GM23338 (cell line): ENCODE data around the gene PUS3. TPM values are rescaled to one million over a fixed set of nuclear protein-coding genes. Genes with fewer than 3 reads are reported as not detected.

ENCODE experiments used
- ATAC-seq: fragments of 200-7000 bp; cut with Tn5 transposase; 3 replicates; pipeline ENCODE4 v1.9.1; 2020
- DNase-seq: peaks from one replicate; pipeline ENCODE4 v3.0.0-alpha.2; 2015; ENCODE audit warnings: low spot score
- H2AFZ ChIP-seq: fragments of 200-600 bp; sonication (generic); 2 replicates; pipeline ENCODE4 v1.8.0; 2016; ENCODE audit warnings: antibody characterized with exemption, mild to moderate bottlenecking, moderate library complexity
- H3F3A ChIP-seq: fragments of 200-600 bp; sonication (generic); replicated peaks from 2 replicates; pipeline ENCODE4 v1.8.0; 2017; ENCODE audit warnings: antibody characterized with exemption, mixed run types, low read depth
- H3K27ac ChIP-seq: fragments of 200-600 bp; sonication (generic); 2 replicates; pipeline ENCODE4 v1.6.1; 2016; ENCODE audit warnings: low read depth
- H3K27me3 ChIP-seq: fragments of 200-600 bp; sonication (generic); 2 replicates; pipeline ENCODE4 v1.8.0; 2016; ENCODE audit warnings: mild to moderate bottlenecking, mixed run types, moderate library complexity; ENCODE audit not compliant: insufficient read depth
- H3K36me3 ChIP-seq: fragments of 200-600 bp; sonication (generic); 2 replicates; pipeline ENCODE4 v1.8.0; 2016; ENCODE audit warnings: mild to moderate bottlenecking; ENCODE audit not compliant: insufficient read depth
- H3K4me1 ChIP-seq: fragments of 200-600 bp; sonication (generic); 2 replicates; pipeline ENCODE4 v1.8.0; 2016; ENCODE audit warnings: mild to moderate bottlenecking, moderate library complexity; ENCODE audit not compliant: insufficient read depth
- H3K4me2 ChIP-seq: fragments of 200-600 bp; sonication (generic); 2 replicates; pipeline ENCODE4 v1.7.1; 2017; ENCODE audit warnings: mixed run types
- H3K4me3 ChIP-seq: fragments of 200-600 bp; sonication (generic); 2 replicates; pipeline ENCODE4 v1.6.1; 2016; ENCODE audit warnings: mixed run types
- H3K79me2 ChIP-seq: fragments of 200-600 bp; sonication (generic); replicated peaks from 2 replicates; pipeline ENCODE4 v1.8.0; 2017; ENCODE audit warnings: mild to moderate bottlenecking; ENCODE audit not compliant: insufficient read depth
- H3K9me2 ChIP-seq: fragments of 200-600 bp; sonication (generic); 2 replicates; pipeline ENCODE4 v1.8.0; 2017; ENCODE audit not compliant: insufficient read depth
- H4K20me1 ChIP-seq: fragments of 200-600 bp; sonication (generic); replicated peaks from 2 replicates; pipeline ENCODE4 v1.8.0; 2017; ENCODE audit warnings: mild to moderate bottlenecking; ENCODE audit not compliant: insufficient read depth
- H3K27ac Mint-ChIP-seq: 2 replicates; pipeline ENCODE4 v1.8.0; 2020; ENCODE audit warnings: inconsistent platforms, mild to moderate bottlenecking, moderate library complexity, mixed read lengths
- H3K27me3 Mint-ChIP-seq: 3 replicates; pipeline ENCODE4 v1.8.0; 2022; ENCODE audit warnings: low read depth, mild to moderate bottlenecking, moderate library complexity, mixed read lengths, inconsistent platforms; ENCODE audit not compliant: insufficient read depth, poor library complexity
- H3K36me3 Mint-ChIP-seq: 3 replicates; pipeline ENCODE4 v1.8.0; 2021; ENCODE audit warnings: low read depth, mild to moderate bottlenecking, inconsistent platforms, moderate library complexity, mixed read lengths
- H3K4me1 Mint-ChIP-seq: 3 replicates; pipeline ENCODE4 v1.8.0; 2020; ENCODE audit warnings: mild to moderate bottlenecking, inconsistent platforms, mixed read lengths
- H3K4me3 Mint-ChIP-seq: 3 replicates; pipeline ENCODE4 v1.8.0; 2021; ENCODE audit warnings: moderate library complexity, mild to moderate bottlenecking, inconsistent platforms, mixed read lengths
- H3K9me3 Mint-ChIP-seq: 3 replicates; pipeline ENCODE4 v1.8.0; 2020; ENCODE audit warnings: moderate library complexity, mild to moderate bottlenecking, inconsistent platforms, mixed read lengths
- CREB1 ChIP-seq: fragments of 250-450 bp; sonication (Bioruptor Pico); IDR thresholded peaks from 2 replicates; pipeline ENCODE4 v1.5.0; 2020; ENCODE audit warnings: low read depth, mild to moderate bottlenecking, moderate library complexity
- CTCF ChIP-seq, 2 experiments: fragments of 200-600 bp in 1 of 2; sonication (generic) in 1 of 2; conservative IDR thresholded peaks; 2 replicates each; pipeline versions ENCODE4 v1.5.1 to v1.6.1; 2016 to 2017; ENCODE audit warnings: antibody characterized with exemption in 2 of 2, low read depth in 2 of 2, mild to moderate bottlenecking in 2 of 2, moderate library complexity in 1 of 2
- EZH2 ChIP-seq: fragments of 200-600 bp; sonication (generic); IDR thresholded peaks from one replicate; pipeline ENCODE4 v1.8.0; 2017; ENCODE audit warnings: antibody characterized with exemption, mild to moderate bottlenecking, low read depth; ENCODE audit not compliant: unreplicated experiment
- EZH2phosphoT487 ChIP-seq: fragments of 200-600 bp; sonication (generic); IDR thresholded peaks from one replicate; pipeline ENCODE4 v1.8.1; 2018; ENCODE audit warnings: antibody characterized with exemption; ENCODE audit not compliant: unreplicated experiment
- JUNB ChIP-seq: IDR thresholded peaks from one replicate; pipeline ENCODE4 v1.6.1; 2016; ENCODE audit warnings: antibody characterized with exemption; ENCODE audit not compliant: unreplicated experiment
- NANOG ChIP-seq: IDR thresholded peaks from 2 replicates; pipeline ENCODE4 v1.6.1; 2016; ENCODE audit warnings: antibody characterized with exemption, borderline replicate concordance
- POLR2AphosphoS5 ChIP-seq: IDR thresholded peaks from 2 replicates; pipeline ENCODE4 v1.6.1; 2016; ENCODE audit warnings: antibody characterized with exemption, low read depth
- STAT1 ChIP-seq: IDR thresholded peaks from one replicate; pipeline ENCODE4 v1.6.1; 2016; ENCODE audit warnings: antibody characterized with exemption; ENCODE audit not compliant: unreplicated experiment
- ZNF114 ChIP-seq: fragments of 250-450 bp; sonication (Bioruptor Pico); IDR thresholded peaks from 2 replicates; pipeline ENCODE4 v1.5.0; 2020; ENCODE audit warnings: mild to moderate bottlenecking, moderate library complexity
- ZNF331 ChIP-seq: fragments of 250-450 bp; sonication (Bioruptor Pico); IDR thresholded peaks from 2 replicates; pipeline ENCODE4 v1.5.0; 2020; ENCODE audit warnings: low read depth, mild to moderate bottlenecking, moderate library complexity
- ZNF462 ChIP-seq: fragments of 250-450 bp; sonication (Bioruptor Pico); IDR thresholded peaks from 2 replicates; pipeline ENCODE4 v1.5.0; 2020; ENCODE audit warnings: mild to moderate bottlenecking, moderate library complexity
- polyA plus RNA-seq: library from polyadenylated mRNA; unstranded; fragments of >200 nt; fragmentation: Nextera tagmentation; extraction: Ambion mirVana; gene quantifications from 2 replicates; pipeline ENCODE4 v1.2.1, GENCODE V29; 2016
- total RNA-seq: library from RNA; depleted of rRNA; stranded (reverse); fragments of >200 nt; shearing (Covaris generic); gene quantifications from 2 replicates; pipeline ENCODE4 v1.2.3, GENCODE V29; 2014
- TF ChIP-seq, protein P1 (sequence below): IDR thresholded peaks from 2 replicates; pipeline ENCODE4 v1.6.1; 2016; ENCODE audit warnings: antibody characterized with exemption
- TF ChIP-seq, protein P2 (sequence below): IDR thresholded peaks from one replicate; pipeline ENCODE4 v1.6.1; 2018; ENCODE audit warnings: antibody characterized with exemption; ENCODE audit not compliant: unreplicated experiment

PUS3 gene
- total and polyA plus RNA-seq, 2 experiments from 2014 or later, result 15.8 to 24.1 TPM

GRCh38 chr11:125921042-125921441 lies 18.0 kb upstream of the PUS3 start:
- TF ChIP-seq CREB1 (no peak), EZH2 (no peak), POLR2AphosphoS5 (no peak), CTCF (conservative IDR thresholded peaks at IDR 0.05; ENCODE audit: low read depth in 2 of 2) (no peak), EZH2phosphoT487 (no peak), ZNF462 (CRISPR knock-in tag) (no peak), ZNF331 (no peak), ZNF114 (CRISPR knock-in tag) (no peak), STAT1 (no peak), JUNB (no peak), NANOG (no peak)
- TF ChIP-seq, protein P1, sequence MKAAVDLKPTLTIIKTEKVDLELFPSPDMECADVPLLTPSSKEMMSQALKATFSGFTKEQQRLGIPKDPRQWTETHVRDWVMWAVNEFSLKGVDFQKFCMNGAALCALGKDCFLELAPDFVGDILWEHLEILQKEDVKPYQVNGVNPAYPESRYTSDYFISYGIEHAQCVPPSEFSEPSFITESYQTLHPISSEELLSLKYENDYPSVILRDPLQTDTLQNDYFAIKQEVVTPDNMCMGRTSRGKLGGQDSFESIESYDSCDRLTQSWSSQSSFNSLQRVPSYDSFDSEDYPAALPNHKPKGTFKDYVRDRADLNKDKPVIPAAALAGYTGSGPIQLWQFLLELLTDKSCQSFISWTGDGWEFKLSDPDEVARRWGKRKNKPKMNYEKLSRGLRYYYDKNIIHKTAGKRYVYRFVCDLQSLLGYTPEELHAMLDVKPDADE, result no peak
- TF ChIP-seq, protein P2, sequence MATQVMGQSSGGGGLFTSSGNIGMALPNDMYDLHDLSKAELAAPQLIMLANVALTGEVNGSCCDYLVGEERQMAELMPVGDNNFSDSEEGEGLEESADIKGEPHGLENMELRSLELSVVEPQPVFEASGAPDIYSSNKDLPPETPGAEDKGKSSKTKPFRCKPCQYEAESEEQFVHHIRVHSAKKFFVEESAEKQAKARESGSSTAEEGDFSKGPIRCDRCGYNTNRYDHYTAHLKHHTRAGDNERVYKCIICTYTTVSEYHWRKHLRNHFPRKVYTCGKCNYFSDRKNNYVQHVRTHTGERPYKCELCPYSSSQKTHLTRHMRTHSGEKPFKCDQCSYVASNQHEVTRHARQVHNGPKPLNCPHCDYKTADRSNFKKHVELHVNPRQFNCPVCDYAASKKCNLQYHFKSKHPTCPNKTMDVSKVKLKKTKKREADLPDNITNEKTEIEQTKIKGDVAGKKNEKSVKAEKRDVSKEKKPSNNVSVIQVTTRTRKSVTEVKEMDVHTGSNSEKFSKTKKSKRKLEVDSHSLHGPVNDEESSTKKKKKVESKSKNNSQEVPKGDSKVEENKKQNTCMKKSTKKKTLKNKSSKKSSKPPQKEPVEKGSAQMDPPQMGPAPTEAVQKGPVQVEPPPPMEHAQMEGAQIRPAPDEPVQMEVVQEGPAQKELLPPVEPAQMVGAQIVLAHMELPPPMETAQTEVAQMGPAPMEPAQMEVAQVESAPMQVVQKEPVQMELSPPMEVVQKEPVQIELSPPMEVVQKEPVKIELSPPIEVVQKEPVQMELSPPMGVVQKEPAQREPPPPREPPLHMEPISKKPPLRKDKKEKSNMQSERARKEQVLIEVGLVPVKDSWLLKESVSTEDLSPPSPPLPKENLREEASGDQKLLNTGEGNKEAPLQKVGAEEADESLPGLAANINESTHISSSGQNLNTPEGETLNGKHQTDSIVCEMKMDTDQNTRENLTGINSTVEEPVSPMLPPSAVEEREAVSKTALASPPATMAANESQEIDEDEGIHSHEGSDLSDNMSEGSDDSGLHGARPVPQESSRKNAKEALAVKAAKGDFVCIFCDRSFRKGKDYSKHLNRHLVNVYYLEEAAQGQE, result no peak
- ATAC-seq, result no peak

More at GRCh38 chr11:125921042-125921441, 18.0 kb upstream of the PUS3 start:
- no peaks in the 10 kb centered on the region for H4K20me1 ChIP-seq
- H3K9me2 ChIP-seq, result no peaks in the 10 kb centered on the region
- no peaks in the 10 kb centered on the region for H3K27me3 ChIP-seq
- H3K36me3 ChIP-seq, result no peaks in the 10 kb centered on the region
- H3F3A ChIP-seq, result no peaks in the 10 kb centered on the region
- H3K36me3 Mint-ChIP-seq, result no peaks in the 10 kb centered on the region
- no peak overlapping the region for H3K4me3 Mint-ChIP-seq
- DNase-seq, result no peak
- H3K27me3 Mint-ChIP-seq, result peaks cover 1% of the 10 kb centered on the region
- H3K4me3 ChIP-seq, result no peak overlapping the region
- no peak overlapping the region for H3K4me2 ChIP-seq
- no peaks in the 10 kb centered on the region for H3K9me3 Mint-ChIP-seq
- no peak overlapping the region for H3K27ac ChIP-seq
- no peaks in the 10 kb centered on the region for H3K4me1 ChIP-seq
- H3K79me2 ChIP-seq, result no peaks in the 10 kb centered on the region
- no peak overlapping the region for H3K27ac Mint-ChIP-seq
- peaks cover 18% of the 10 kb centered on the region; the same call in 2 of the 3 replicates for H3K4me1 Mint-ChIP-seq
- no peak overlapping the region for H2AFZ ChIP-seq
